Fibroblast of upper back skin (primary cell): Measurements from ENCODE around the gene UBE2M.

Source experiments
- DNase-seq: peaks from one replicate; pipeline ENCODE4 v3.0.0-alpha.2; 2013

UBE2M gene

GRCh38 chr19:58570770-58571574, 12.6 kb upstream of the UBE2M start:
- DNase-seq: no peak

- DNase-seq: no peak
These were observed 11.7 kb upstream of the UBE2M start for GRCh38 chr19:58569943-58570670.

GRCh38 chr19:58569191-58569942, 11.0 kb upstream of the UBE2M start:
- no peak for DNase-seq

GRCh38 chr19:58568453-58569130, 10.2 kb upstream of the UBE2M start:
- no peak for DNase-seq

GRCh38 chr19:58566989-58567388, 8.6 kb upstream of the UBE2M start:
- no peak for DNase-seq

GRCh38 chr19:58563823-58564222, 5.4 kb upstream of the UBE2M start:
- DNase-seq: no peak

- no peak for DNase-seq
These were observed 4.7 kb upstream of the UBE2M start for GRCh38 chr19:58563034-58563573.

- peak; percentile 31 for DNase-seq
These were observed 4.0 kb upstream of the UBE2M start for GRCh38 chr19:58562122-58563033.

GRCh38 chr19:58561373-58562121, 3.1 kb upstream of the UBE2M start:
- no peak for DNase-seq

- DNase-seq: no peak
These were observed 2.5 kb upstream of the UBE2M start for GRCh38 chr19:58560921-58561320.

GRCh38 chr19:58560007-58560887, 1.8 kb upstream of the UBE2M start:
- no peak for DNase-seq

- DNase-seq: peak; percentile 92
These were observed 1.0 kb upstream of the UBE2M start for GRCh38 chr19:58559275-58560006.

GRCh38 chr19:58558623-58559274, 338 bp upstream of the UBE2M start:
- DNase-seq: peak; percentile 98

GRCh38 chr19:58557221-58558065, 968 bp downstream of the UBE2M start:
- no peak for DNase-seq

- DNase-seq: no peak
These were observed 1.7 kb downstream of the UBE2M start for GRCh38 chr19:58556622-58557220.

GRCh38 chr19:58555920-58556621, 2.3 kb downstream of the UBE2M start:
- DNase-seq: no peak
